ENCODE results near the gene BMPR2. TPM values are rescaled to one million over a fixed set of nuclear protein-coding genes. Genes with fewer than 3 reads are reported as not detected.
A peak's percentile ranks its signal among the peaks of the same experiment; 100 is the strongest.
"Not testable (repeated sequence)": the region's sequence is repeated elsewhere in the genome, so short reads cannot be mapped to it uniquely, and the experiment has no call there.

BMPR2 gene
- total RNA-seq, 1 experiment from 2014 or later, result 32.4 TPM

DNA sequence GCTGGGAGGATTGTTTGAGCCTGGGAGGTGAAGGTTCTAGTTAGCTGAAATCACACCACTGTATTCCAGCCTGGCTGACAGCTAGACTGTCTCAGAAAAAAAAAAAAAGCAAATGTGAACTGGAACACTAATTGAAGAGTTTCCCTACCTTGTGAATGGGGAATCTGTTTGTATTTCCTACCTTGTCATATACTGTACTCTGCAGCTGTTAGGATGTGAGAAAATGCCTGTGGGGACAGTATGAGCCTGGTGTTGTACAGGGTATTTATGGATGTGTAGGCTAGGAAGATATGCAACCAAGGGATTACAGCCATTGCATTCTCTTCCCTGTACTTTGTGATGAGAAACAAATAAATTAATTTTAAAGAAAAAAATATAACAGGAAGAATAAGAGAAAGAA lies 145.3 kb downstream of the BMPR2 start:
- no peak for DNase-seq (ENCODE audit: low read depth)

DNA sequence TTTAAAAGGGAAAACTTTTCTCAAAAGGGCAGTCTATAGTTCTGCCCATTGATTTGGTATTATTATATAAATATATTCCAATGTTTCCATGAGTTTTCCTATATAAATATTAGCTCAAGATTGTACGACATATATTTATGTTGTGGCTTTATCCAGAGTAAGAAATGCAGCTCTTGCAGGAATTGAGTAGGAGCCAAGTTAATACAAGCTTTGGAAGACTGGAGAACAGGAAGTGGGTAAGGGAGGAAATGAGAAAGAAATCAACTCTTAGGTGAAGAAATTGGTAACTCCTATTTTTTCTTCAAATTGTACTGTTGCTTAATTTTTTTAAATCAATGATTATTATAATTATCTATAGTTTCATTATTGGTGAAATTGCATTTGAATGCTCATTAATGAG lies 153.3 kb downstream of the BMPR2 start:
- peak; percentile 48 for DNase-seq (ENCODE audit: low read depth)

DNA sequence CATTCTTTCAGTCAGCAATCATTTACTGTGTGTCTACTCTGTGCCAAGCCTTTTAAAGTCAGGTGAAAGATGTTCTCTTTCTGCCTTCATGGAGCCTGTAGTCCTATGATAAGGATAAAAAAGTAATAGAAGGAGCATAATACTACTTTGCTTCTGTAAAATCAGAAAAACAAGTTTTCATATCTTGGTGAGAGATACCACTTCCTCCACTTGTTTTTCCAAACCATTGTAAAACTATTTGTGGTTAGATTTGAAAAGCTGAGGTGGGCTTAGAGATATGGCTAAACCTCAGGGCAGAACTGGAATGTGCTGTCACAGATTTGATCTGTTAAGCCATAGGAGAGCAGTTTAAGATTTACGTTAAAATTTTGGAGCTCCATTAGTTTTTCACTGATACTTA lies 153.9 kb downstream of the BMPR2 start:
- DNase-seq (ENCODE audit: low read depth), result peak; percentile 9

DNA sequence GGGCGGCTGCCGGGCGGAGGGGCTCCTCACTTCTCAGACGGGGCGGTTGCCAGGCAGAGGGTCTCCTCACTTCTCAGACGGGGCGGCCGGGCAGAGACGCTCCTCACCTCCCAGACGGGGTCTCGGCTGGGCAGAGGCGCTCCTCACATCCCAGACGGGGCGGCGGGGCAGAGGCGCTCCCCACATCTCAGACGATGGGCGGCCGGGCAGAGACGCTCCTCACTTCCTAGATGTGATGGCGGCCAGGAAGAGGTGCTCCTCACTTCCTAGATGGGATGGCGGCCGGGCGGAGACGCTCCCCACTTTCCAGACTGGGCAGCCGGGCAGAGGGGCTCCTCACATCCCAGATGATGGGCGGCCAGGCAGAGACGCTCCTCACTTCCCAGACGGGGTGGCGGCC lies 159.2 kb downstream of the BMPR2 start:
- not testable (repeated sequence) for DNase-seq (ENCODE audit: low read depth)

DNA sequence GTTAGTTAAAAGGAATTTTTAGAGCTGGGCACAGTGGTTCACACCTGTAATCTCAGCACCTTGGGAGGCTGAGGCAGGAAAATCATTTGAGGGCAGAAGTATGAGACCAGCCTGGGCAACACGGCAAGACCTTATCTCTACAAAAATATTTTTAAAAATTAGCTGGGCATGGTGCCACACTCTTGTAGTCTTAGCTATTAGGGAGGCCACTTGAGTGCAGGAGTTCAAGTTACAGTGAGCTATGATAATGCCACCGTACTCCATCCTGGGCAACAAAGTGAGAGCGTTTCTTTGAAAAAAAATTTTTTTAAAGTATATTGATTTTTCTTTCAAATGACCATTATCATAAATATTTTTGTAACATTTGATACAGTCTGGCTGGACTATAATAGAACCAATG lies 165.0 kb downstream of the BMPR2 start:
- no peak for DNase-seq (ENCODE audit: low read depth)

DNA sequence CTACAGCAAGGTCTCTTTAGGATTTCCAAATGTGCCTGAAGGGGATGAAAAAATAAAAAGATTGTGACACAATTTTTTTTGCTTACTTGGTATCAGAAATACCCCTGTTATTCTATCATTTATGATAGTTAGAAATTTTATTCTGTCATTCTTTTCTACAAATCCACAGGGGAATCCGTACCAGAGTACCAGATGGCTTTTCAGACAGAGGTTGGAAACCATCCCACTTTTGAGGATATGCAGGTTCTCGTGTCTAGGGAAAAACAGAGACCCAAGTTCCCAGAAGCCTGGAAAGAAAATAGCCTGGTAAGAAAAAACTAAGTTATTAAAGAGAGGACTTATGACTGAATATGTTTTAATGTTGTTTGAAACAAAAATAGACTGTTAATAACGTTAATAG lies 166.0 kb downstream of the BMPR2 start:
- no peak for DNase-seq (ENCODE audit: low read depth)

DNA sequence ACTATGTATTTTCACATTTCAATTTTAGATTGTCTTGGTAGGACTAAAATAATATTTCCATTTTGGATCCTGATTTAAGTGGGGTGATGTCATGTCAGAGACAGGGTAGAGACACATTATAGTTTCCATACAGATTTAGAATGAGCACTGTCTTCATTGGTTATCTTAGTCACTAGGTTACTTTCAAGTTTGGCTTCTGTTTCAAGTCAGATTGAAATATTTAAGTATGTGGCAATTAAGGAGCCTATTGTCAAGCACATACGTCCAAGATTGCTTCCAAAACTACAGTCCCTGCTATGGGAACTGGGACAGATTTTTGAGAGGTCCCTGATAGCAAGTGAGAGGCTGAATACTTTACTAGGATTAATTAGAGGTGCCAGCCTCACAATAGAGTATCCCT lies 169.4 kb downstream of the BMPR2 start:
- DNase-seq (ENCODE audit: low read depth), result no peak

DNA sequence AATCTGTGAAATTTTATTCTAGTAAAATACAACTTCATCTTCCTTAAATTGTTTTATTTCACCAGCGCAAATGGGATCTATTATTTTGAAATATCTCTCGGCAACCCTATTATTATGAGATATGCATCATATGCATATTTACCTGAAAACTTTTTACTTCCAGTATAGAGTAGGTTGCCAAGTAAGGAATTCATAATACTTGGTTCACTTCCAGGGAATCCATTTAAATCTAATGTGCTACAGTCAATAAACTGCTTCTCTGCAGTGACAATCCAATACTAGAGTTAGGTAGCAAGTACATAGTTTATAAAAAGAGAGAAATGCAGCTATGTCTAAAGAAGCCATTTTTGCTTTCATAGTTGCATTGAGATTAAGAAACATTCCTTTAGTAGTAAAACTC lies 169.8 kb downstream of the BMPR2 start:
- DNase-seq (ENCODE audit: low read depth), result no peak

DNA sequence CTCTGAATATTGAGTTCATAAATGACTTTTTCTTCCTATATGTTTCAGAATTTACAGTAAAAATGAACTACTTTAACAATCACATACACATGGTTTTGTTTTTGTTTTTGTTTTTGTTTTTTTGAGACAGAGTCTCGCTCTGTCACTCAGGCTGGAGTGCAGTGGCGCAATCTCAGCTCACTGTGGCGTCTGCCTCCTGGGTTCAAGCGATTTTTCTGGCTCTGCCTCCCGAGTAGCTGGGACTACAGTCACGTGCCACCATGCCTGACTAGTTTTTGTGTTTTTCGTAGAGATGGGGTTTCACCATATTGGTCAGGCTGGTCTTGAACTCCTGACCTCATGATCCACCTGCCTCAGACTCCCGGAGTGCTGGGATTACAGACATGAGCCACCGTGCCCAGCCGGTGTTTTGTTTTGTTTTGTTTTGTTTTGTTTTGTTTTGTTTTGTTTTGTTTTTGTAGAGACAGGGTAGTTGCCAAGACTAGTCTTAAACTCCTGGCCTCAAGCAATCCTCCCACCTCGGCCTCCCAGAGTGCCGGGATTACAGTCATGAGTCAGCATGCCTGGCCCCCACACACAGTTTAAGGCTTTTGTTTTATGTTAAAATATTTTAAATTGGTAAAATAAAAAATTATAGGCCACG lies 170.5 kb downstream of the BMPR2 start:
- DNase-seq (ENCODE audit: low read depth), result peak; percentile 44

DNA sequence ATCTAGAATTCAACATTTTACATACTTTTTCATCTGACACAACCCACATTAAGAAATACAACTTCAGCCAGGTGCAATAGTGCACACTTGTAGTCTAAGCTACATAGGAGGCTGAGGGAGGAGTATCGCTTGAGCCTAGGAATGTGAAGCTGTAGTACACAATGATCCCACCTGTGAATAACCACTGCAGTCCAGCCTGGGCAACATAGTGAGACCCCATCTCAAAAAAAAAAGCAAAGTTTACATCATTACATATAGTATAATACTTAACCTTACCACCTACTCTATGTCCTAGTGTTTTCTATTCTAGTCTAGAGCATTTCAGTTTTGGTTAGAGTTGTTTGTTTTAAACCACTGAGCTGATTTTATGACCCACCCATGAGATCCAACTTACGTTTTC lies 172.1 kb downstream of the BMPR2 start:
- DNase-seq (ENCODE audit: low read depth), result no peak

DNA sequence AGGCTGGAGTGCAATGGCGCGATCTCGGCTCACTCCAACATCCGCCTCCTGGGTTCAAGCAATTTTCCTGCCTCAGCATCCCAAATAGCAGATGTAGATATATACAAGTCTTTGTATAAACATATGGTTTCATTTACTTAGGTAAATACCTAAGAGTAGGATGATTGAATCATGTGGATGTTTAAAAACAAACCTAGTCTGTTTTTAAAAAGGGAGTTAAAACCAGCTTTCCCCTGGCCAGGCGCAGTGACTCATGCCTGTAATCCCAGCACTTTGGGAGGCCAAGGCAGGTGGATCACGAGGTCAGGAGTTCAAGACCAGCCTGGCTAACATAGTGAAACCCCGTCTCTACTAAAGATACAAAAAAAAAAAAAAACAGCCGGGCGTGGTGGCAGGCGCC lies 174.9 kb downstream of the BMPR2 start:
- DNase-seq (ENCODE audit: low read depth), result peak; percentile 6

DNA sequence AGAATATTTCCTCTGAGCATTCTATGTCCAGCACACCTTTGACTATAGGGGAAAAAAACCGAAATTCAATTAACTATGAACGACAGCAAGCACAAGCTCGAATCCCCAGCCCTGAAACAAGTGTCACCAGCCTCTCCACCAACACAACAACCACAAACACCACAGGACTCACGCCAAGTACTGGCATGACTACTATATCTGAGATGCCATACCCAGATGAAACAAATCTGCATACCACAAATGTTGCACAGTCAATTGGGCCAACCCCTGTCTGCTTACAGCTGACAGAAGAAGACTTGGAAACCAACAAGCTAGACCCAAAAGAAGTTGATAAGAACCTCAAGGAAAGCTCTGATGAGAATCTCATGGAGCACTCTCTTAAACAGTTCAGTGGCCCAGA lies 179.2 kb downstream of the BMPR2 start:
- DNase-seq (ENCODE audit: low read depth), result peak; percentile 4

DNA sequence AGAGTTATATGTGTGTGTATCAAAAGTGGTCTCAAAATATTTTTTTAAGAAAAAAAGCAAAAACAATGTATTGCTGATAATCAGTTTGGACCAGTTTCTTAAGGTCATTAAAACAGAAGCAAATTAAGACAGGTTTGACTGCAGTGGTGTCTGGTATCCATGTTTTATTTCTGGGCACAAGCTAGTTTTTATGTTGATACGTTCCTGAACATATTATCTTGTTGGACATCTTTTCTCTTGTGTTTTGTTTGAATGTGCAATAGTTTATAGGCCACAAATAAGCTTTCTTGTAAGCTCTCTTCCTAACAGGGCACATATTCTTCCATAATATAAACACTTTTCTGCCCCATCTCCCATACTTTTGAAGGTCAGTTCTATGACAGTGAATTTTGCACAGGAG lies 184.1 kb downstream of the BMPR2 start:
- no peak for DNase-seq (ENCODE audit: low read depth)

DNA sequence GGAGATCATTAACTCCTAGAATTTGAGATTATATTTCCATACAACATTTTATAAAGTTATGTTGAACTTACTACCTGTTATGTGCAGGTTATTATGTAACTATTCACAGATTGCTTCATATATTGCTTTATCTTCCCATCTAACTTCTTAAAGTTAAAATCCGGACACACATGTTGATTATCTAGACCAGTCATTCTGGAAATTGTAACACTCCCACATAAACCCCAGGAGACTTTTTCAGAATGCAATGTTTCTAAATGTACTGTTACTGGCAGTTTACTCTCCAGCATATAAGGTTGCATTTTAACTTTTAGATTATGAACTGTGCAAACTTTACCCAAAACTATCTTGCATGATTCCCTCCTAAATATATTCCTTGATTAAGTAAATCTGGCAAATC lies 188.1 kb downstream of the BMPR2 start:
- no peak for DNase-seq (ENCODE audit: low read depth)

DNA sequence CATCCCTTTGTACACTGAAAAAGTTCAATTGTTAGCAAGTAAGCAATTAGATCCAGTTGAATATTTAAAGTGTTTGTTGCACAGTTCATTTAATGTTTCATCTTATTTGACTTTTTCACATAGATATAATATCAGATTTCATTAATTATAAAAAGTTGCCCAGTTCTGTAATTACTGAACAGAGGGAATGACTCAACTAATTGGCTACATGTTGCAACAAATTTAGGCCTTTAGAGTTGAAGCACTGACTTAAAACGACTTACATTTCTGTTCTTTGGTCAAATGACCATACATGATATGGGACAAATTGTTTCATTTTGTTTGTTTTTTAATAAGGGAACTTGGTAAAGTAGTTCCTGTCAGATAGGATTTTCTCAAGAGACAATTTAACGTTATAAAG lies 190.2 kb downstream of the BMPR2 start:
- no peak for DNase-seq (ENCODE audit: low read depth)

DNA sequence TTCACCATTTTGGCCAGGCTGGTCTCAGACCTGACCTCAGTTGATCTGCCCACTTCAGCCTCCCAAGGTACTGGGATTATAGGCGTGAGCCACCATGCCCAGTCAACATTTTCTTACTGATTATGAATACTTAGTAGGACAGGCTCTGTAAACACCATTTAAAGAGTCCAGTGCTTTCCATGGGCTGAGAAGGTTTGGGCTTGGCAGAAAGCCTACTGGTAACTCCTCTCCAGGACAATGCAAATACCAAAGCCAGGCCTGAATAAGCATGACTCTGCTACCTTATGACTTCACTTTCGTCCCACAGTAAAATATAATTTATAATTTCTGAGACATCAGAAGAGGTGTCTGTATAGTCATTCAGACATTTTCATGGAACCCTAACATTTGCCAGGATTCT lies 198.4 kb downstream of the BMPR2 start:
- DNase-seq (ENCODE audit: low read depth), result no peak

DNA sequence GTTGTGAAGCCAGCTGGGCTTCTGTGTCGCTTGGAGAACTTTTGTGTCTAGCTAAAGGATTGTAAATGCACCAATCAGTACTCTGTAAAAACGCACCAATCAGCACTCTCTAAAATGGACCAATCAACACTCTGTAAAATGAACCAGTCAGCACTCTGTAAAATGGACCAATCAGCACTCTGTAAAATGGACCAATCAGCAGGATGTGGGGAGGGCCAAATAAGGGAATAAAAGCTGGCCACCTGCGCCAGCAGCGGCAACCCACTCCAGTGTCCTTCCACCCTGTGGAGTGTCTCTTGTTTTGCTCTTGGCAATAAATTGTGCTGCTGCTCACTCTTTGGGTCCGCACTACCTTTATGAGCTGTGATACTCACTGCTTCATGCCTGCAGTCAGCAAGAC lies 199.1 kb downstream of the BMPR2 start:
- DNase-seq (ENCODE audit: low read depth), result not testable (repeated sequence)

DNA sequence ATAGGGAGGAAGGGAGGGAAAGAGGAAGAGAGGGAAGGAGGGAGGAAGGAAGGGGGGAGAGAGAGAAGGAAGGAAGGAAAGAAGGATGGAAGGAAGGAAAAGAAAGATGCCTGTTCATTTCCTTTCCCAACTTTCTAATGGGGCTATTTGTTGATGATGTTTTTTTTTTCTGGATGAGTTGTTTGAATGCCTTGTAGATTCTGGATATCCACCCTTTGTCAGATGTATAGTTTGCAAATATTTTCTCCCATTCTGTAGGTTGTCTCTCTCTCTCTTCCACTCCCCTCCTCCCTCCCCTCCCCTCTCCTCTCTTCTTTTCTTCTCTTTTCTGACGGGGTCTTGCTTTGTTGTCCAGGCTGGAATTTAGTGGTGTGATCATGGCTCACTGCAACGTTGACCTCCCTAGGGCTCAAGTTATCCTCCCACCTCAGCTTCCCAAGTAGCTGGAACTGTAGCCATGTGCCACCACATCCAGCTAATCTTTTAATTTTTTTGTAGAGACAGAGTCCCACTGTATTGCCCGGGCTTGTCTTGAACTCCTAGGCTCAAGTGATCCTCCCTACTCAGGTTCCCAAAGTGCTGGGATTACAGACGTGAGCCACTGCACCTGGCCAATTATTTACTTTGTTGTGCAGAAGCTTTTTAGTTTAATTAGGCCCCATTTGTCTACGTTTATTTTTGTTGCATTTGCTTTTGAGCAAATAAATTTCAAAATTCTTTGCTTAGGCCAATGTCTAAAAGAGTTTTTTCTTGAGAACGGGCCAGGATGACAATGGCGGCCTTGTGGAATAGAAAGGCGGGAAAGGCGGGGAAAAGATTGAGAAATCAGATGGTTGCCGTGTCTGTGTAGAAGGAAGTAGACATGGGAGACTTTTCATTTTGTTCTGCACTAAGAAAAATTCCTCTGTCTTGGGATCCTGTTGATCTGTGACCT lies 201.4 kb downstream of the BMPR2 start:
- no peak for DNase-seq (ENCODE audit: low read depth)

DNA sequence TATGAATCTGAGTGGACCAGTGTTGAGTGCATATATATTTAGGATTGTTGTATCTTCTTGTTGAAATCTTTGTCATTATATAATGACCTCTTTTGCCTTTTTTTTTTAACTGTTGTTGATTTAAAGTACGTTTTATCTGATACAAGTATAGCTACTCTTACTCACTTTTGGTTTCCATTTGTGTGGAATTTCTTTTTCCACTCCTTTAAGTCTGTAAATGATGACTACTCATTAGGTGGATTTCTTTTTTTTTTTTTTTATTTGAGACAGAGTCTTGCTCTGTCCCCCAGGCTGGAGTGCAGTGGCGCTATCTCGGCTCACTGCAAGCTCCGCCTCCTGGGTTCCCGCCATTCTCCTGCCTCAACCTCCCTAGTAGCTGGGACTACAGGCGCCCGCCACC lies 206.7 kb downstream of the BMPR2 start:
- DNase-seq (ENCODE audit: low read depth), result not testable (repeated sequence)

DNA sequence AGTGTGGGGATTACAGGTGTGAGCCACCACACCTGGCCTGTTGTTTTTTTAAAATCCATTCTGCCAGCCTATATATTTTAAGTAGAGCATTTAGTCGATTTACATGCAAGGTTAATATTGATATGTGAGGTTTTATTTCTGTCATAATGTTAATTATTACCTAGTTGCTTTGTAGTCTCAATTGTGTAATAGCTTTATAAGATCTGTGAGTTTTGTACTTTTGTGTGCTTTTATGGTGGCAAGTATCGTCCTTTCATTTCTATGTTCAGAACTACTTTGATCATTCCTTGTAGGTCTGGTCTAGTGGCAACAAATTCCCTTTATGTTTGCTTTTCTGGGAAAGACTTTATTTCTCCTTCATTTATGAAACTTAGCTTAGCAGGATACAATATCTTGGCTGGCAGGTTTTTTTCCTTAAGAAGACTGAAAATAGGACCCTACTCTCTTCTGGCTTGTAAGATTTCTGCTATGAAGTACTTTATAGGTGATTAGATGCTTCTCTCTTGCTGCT lies 207.6 kb downstream of the BMPR2 start:
- DNase-seq (ENCODE audit: low read depth), result no peak

DNA sequence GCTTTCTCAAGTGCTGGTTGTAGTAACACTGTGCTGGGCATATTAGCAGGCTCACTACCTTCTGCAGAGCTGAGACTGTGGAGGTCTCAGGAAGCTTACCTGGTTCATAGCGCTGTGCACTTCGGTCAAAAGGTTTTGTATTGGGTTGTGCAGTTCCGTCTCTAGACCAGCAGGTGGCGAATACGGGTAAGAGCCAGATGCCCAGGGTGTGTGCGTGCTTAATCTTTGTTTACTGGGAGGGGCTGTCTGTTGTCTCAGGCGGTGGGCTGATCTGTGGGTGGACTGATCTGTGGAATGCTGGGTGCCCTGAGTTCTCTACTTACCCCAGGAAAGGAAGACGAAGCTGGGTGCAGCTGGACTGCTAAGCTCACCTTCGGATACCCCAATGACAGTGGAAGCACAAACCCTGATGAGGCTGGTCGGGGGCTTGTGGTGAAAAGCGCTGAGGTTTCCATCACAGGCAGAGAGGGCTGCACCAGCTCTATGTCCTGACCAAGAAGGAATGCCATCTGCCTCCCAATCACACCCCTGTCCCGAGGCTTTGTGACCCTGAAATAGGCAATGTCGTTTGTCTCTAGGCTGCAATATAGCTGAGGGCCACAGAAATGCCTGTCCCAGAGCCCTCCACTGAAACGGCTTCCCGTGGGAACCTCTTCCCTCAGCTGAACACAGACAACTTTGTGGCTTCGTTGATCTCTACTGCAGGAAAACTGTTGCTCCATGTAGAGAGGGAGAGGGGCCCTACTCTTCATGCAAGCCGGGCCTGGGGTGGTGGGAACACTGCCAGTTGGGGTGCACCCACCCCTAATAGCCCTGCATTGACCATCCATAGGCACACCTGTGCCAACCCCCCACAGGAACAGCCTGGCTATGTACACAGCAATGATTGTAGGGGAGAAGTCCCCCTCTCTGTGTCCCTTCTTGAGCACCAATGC lies 212.8 kb downstream of the BMPR2 start:
- DNase-seq (ENCODE audit: low read depth), result peak; percentile 73

DNA sequence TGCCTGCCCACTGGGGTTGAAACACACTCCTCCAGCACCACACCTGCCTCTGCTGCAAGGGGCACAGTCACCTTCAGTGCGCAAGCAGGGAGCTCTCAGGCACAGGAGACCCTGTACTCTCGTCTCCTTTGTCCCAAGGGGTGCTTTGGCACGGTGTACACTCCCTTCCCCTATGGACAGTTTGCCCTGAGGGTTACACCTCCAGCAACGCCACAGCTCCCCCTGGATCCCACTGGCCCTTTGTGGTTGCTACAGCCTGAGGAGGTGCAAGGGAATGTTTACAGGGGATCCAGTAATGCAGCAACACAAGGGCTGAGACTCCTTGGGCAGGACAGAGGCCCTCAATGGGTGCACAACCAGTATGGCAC lies 213.4 kb downstream of the BMPR2 start:
- DNase-seq (ENCODE audit: low read depth), result no peak

All from RPMI7951 (cell line).